HepG2 (cell line): Measurements from ENCODE around the gene RABGAP1L. TPM values are rescaled to one million over a fixed set of nuclear protein-coding genes. Genes with fewer than 3 reads are reported as not detected.

Experiments used
- ATAC-seq: fragments of 200-7000 bp; cut with Tn5 transposase; 3 replicates; pipeline ENCODE4 v1.9.1; 2020; ENCODE audit warnings: mild to moderate bottlenecking, moderate library complexity
- BruUV-seq: library from RNA; stranded (reverse); fragments of 400-500 nt; replicated peaks from 2 replicates; lab custom pipeline; 2021; lab: Mats Ljungman, UMichigan
- CTCF ChIA-PET: fragments of 300-600 bp; formaldehyde crosslinking; extraction: SDS; loops from one replicate; lab custom pipeline; 2021; ENCODE audit warnings: low total read pairs, inconsistent platforms, low intra/inter-chr PET ratio; lab: Yijun Ruan, JAX
- POLR2A ChIA-PET: fragments of 350-600 bp; sonication (Branson Sonifier 250); formaldehyde crosslinking; loops from one replicate; lab custom pipeline; 2020; ENCODE audit warnings: antibody characterized with exemption, inconsistent platforms; lab: Yijun Ruan, JAX
- DNase-seq: peaks from one replicate; pipeline ENCODE4 v3.0.0-alpha.2; 2015; ENCODE audit warnings: low spot score
- FAIRE-seq: peaks from 3 replicates; lab custom pipeline; 2011; peaks lifted over from hg19 to GRCh38; lab: Jason Lieb, UNC
- H2AFZ ChIP-seq: one replicate; pipeline ENCODE4 v1.6.1; 2011; ENCODE audit warnings: low read length, inconsistent platforms
- H3K27ac ChIP-seq: fragments of 300-600 bp; 3 replicates; pipeline ENCODE4 v1.8.0; 2011; ENCODE audit warnings: mixed run types, mild to moderate bottlenecking, mixed read lengths, low read length, inconsistent platforms; ENCODE audit not compliant: insufficient read depth; ENCODE audit errors: extremely low read length
- H3K27me3 ChIP-seq, 2 experiments: fragments of 200-600 bp in 1 of 2; 2 replicates in 1 of 2; 3 replicates in 1 of 2; pipeline versions ENCODE4 v1.6.0 to v1.8.0; 2011; ENCODE audit warnings: low read length in 2 of 2, mild to moderate bottlenecking in 2 of 2, moderate library complexity in 2 of 2, inconsistent platforms in 1 of 2; ENCODE audit not compliant: insufficient read depth in 2 of 2, control insufficient read depth in 1 of 2
- H3K36me3 ChIP-seq, 2 experiments: fragments of 200-600 bp in 1 of 2; replicated peaks in 1 of 2; 2 replicates in 1 of 2; 3 replicates in 1 of 2; pipeline versions ENCODE4 v1.5.1 to v1.8.0; 2011; ENCODE audit warnings: low read length in 2 of 2, inconsistent platforms in 1 of 2; ENCODE audit not compliant: insufficient read depth in 2 of 2, control insufficient read depth in 1 of 2
- H3K4me1 ChIP-seq: 2 replicates; pipeline ENCODE4 v1.5.1; 2012; ENCODE audit warnings: low read length, inconsistent platforms; ENCODE audit not compliant: insufficient read depth
- H3K4me2 ChIP-seq: 2 replicates; pipeline ENCODE4 v1.6.0; 2011; ENCODE audit warnings: low read depth, low read length, inconsistent platforms
- H3K4me3 ChIP-seq, 3 experiments: fragments of 200-600 bp in 1 of 3; sonication (generic), shearing (Covaris generic) in 1 of 3; replicated peaks in 1 of 3; 2 replicates each; pipeline ENCODE4 v1.5.1; 2011 to 2016; ENCODE audit warnings: low read length in 3 of 3, inconsistent platforms in 2 of 3, low read depth in 2 of 3, mild to moderate bottlenecking in 2 of 3, control low read depth in 1 of 3, mixed read lengths in 1 of 3; ENCODE audit not compliant: insufficient read depth in 1 of 3
- H3K79me2 ChIP-seq: one replicate; pipeline ENCODE4 v1.6.1; 2011; ENCODE audit warnings: low read length, inconsistent platforms; ENCODE audit not compliant: insufficient read depth
- H3K9ac ChIP-seq: 2 replicates; pipeline ENCODE4 v1.6.0; 2011; ENCODE audit warnings: mild to moderate bottlenecking, low read depth, low read length, inconsistent platforms; ENCODE audit not compliant: insufficient read depth
- H3K9me3 ChIP-seq: 2 replicates; pipeline ENCODE4 v1.5.1; 2012; ENCODE audit warnings: mild to moderate bottlenecking, low read length
- H4K20me1 ChIP-seq: 2 replicates; pipeline ENCODE4 v1.6.0; 2011; ENCODE audit warnings: inconsistent platforms, mild to moderate bottlenecking, low read length, moderate library complexity; ENCODE audit not compliant: insufficient read depth
- BCLAF1 ChIP-seq: fragments of 450-650 bp; IDR thresholded peaks from 2 replicates; pipeline ENCODE4 v1.6.1; 2017; ENCODE audit warnings: mild to moderate bottlenecking
- CTCF ChIP-seq: sonication (generic); formaldehyde crosslinking; IDR thresholded peaks from 2 replicates; pipeline ENCODE4 v1.5.0; 2020; ENCODE audit warnings: mild to moderate bottlenecking, missing genetic modification reagents, moderate library complexity
- FOXA3 ChIP-seq: IDR thresholded peaks from 2 replicates; pipeline ENCODE4 v1.6.1; 2016; ENCODE audit warnings: missing genetic modification reagents, missing compliant biosample characterization
- HMGA1 ChIP-seq: sonication (generic); formaldehyde crosslinking; conservative IDR thresholded peaks from 2 replicates; pipeline ENCODE4 v1.4.0; 2020; ENCODE audit warnings: missing genetic modification reagents
- MAFF ChIP-seq: IDR thresholded peaks from 2 replicates; pipeline ENCODE4 v1.6.1; 2011; ENCODE audit warnings: low read depth, low read length, improper control_type of control experiment
- MAFK ChIP-seq, 2 experiments: IDR thresholded peaks in 1 of 2; conservative IDR thresholded peaks in 1 of 2; 2 replicates each; pipeline ENCODE4 v1.6.1; 2011; ENCODE audit warnings: improper control_type of control experiment in 2 of 2, low read length in 2 of 2
- MXI1 ChIP-seq: IDR thresholded peaks from 3 replicates; pipeline ENCODE4 v1.6.1; 2012; ENCODE audit warnings: low read depth, low read length, inconsistent platforms, borderline replicate concordance
- SAP130 ChIP-seq: IDR thresholded peaks from 2 replicates; pipeline ENCODE4 v1.6.1; 2016; ENCODE audit warnings: low read depth
- ZBTB43 ChIP-seq: sonication (generic); formaldehyde crosslinking; conservative IDR thresholded peaks from 2 replicates; pipeline ENCODE4 v1.4.0; 2020; ENCODE audit warnings: missing genetic modification reagents
- ZGPAT ChIP-seq: IDR thresholded peaks from 2 replicates; pipeline ENCODE4 v1.6.1; 2016; ENCODE audit warnings: mild to moderate bottlenecking
- ZNF10 ChIP-seq: sonication (generic); formaldehyde crosslinking; IDR thresholded peaks from 2 replicates; pipeline ENCODE4 v1.4.0; 2020; ENCODE audit warnings: mild to moderate bottlenecking, low read depth, missing genetic modification reagents, borderline replicate concordance
- WGBS: methylation state at CpG from one replicate; pipeline ENCODE4 v1.1.6; 2017; ENCODE audit warnings: low lambda C conversion rate; 5-methylcytosine and 5-hydroxymethylcytosine counted together
- in situ Hi-C: cut with HindIII; loops from 2 replicates; pipeline ENCODE4 v1.10.0; 2017; ENCODE audit warnings: low pct_unique_long_range_greater_than_20kb; ENCODE audit not compliant: extremely low pct_ligation_motif_present
- intact Hi-C: fragments of 100-400 bp; cut with micrococcal nuclease; formaldehyde crosslinking; loops from one replicate; pipeline ENCODE4 v1.10.0; 2022; ENCODE audit not compliant: unreplicated experiment
- polyA plus RNA-seq, 8 experiments: library from polyadenylated mRNA; depleted of rRNA in 3 of 8; stranded (reverse) in 7 of 8; unstranded in 1 of 8; fragments of >200 nt; fragmentation: Illumina TruSeq in 4 of 8; extraction: Trizol in 4 of 8; gene quantifications; 2 replicates each; pipeline versions ENCODE4 v1.2.1 to v1.2.3, GENCODE V29; 2011 to 2016; ENCODE audit warnings: low read depth in 4 of 8, missing spikeins in 1 of 8, mixed read lengths in 1 of 8; ENCODE audit not compliant: insufficient read depth in 1 of 8
- total RNA-seq, 5 experiments: library from RNA; depleted of rRNA; stranded (reverse); fragments of >200 nt; fragmentation: Illumina TruSeq; extraction: Trizol; gene quantifications; 2 replicates each; pipeline ENCODE4 v1.2.3, GENCODE V29; 2016; ENCODE audit warnings: low read depth in 1 of 5

RABGAP1L gene
- total and polyA plus RNA-seq, 2 of the 13 experiments (the other 11 are each of a cell fraction or from before 2014, with no cell fraction given) = 7.9 to 22.6 TPM

- FAIRE-seq = no peak
- H3K4me2 ChIP-seq = no peak overlapping the region; the same call in 1 of the 2 replicates
- no TSS peak for BruUV-seq
- H3K4me1 ChIP-seq = peaks cover 49% of the 10 kb centered on the region
- no peaks in the 10 kb centered on the region for H3K9me3 ChIP-seq
- no peaks in the 10 kb centered on the region for H4K20me1 ChIP-seq
- H2AFZ ChIP-seq = peak overlapping the region; percentile 42
- no peaks in the 10 kb centered on the region for H3K36me3 ChIP-seq
- no peak overlapping the region for H3K4me3 ChIP-seq
- no peaks in the 10 kb centered on the region for H3K27me3 ChIP-seq
- in situ Hi-C loops = no loop called here
- H3K9ac ChIP-seq = no peak overlapping the region
- no peak for DNase-seq
- no peaks in the 10 kb centered on the region for H3K79me2 ChIP-seq
- no peak for ATAC-seq
- ChIA-PET CTCF (no interaction called here), POLR2A (no interaction called here)
- intact Hi-C loops = no loop called here
- TF ChIP-seq MAFF = peak; percentile 56; the same call in 1 of the 2 replicates
- peak; percentile 37 to 71; a peak in 3 of 4 replicates for TF ChIP-seq MAFK (conservative IDR thresholded peaks at IDR 0.05 in 1 of 2, IDR thresholded peaks at IDR 0.05 in 1 of 2; ENCODE audit: low read length in 2 of 2)
- TF ChIP-seq HMGA1 (CRISPR knock-in tag) = no peak
- peak overlapping the region; percentile 71 for H3K27ac ChIP-seq
Measured at GRCh38 chr1:174690266-174690665, 530.9 kb downstream of the RABGAP1L start.

- Histone ChIP-seq H3K79me2 (no peaks in the 10 kb centered on the region), H3K27me3 (no peaks in the 10 kb centered on the region), H3K36me3 (no peaks in the 10 kb centered on the region), H3K9ac (no peak overlapping the region), H3K4me3 (no peak overlapping the region), H4K20me1 (no peaks in the 10 kb centered on the region), H3K4me2 (no peak overlapping the region), H3K9me3 (no peaks in the 10 kb centered on the region), H3K4me1 (peaks cover 70% of the 10 kb centered on the region), H2AFZ (no peak overlapping the region), H3K27ac (no peak overlapping the region)
- peak; percentile 39 for FAIRE-seq
- no TSS peak for BruUV-seq
- ChIA-PET CTCF (no interaction called here), POLR2A (no interaction called here)
- peak; percentile 46 for DNase-seq
- in situ Hi-C loops = no loop called here
- peak; percentile 71 for ATAC-seq
- intact Hi-C loops = no loop called here
- 96% methylated on average over 1 of the region's 1 CpG for WGBS
- TF ChIP-seq BCLAF1 = no peak
- TF ChIP-seq ZNF10 = no peak
- TF ChIP-seq FOXA3 (CRISPR knock-in tag) = peak; percentile 43; the same call in 1 of the 2 replicates
- peak; percentile 21; the same call in 1 of the 2 replicates for TF ChIP-seq ZGPAT (CRISPR knock-in tag)
- no peak for TF ChIP-seq ZBTB43 (CRISPR knock-in tag)
- TF ChIP-seq MXI1 = peak; percentile 31; the same call in 1 of the 3 replicates
- peak; percentile 31; the same call in 1 of the 2 replicates for TF ChIP-seq SAP130 (CRISPR knock-in tag)
- TF ChIP-seq CTCF (CRISPR knock-in tag) = 0 out of 2 replicates have a peak, but pooled peaks have one; percentile 5
Measured at GRCh38 chr1:174692313-174692712, 533.0 kb downstream of the RABGAP1L start.
